GM21526 (cell line): ENCODE measurements around the gene PDXDC1.
"Not testable (repeated sequence)": the region's sequence is repeated elsewhere in the genome, so short reads cannot be mapped to it uniquely, and the experiment has no call there.

Experiments used
- ATAC-seq: cut with Tn5 transposase; IDR thresholded peaks from one replicate; pipeline ENCODE4 v1.9.1; 2021; ENCODE audit warnings: moderate library complexity; ENCODE audit not compliant: unreplicated experiment, low FRiP score

Gene PDXDC1

DNA sequence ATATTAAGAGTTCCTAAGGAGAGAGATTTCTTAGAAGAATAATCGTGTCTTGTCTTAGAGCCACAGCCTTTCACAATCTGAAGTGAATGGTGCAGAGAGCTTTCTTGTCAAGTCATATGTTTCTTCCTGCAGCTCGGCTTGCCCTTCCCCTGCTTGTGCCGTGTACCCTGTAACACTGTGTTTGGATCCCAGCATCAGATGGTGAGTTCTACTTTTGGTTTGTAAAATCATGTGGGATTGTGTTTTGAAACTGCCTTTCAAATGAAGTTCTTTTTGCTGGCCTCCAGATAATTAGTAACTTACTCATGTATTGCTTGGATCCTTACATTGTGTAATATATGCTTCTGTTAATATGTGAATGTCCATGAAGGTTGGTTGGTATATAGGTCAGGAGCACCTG is 33.8 kb downstream of the PDXDC1 start:
- not testable (repeated sequence) for ATAC-seq

GRCh38 chr16:15012941-15013340 is 38.1 kb downstream of the PDXDC1 start:
- not testable (repeated sequence) for ATAC-seq

GRCh38 chr16:15015671-15016070 is 40.8 kb downstream of the PDXDC1 start:
- ATAC-seq: not testable (repeated sequence)

- ATAC-seq: not testable (repeated sequence)
Measured at GRCh38 chr16:15016354-15016753, 41.5 kb downstream of the PDXDC1 start.

DNA sequence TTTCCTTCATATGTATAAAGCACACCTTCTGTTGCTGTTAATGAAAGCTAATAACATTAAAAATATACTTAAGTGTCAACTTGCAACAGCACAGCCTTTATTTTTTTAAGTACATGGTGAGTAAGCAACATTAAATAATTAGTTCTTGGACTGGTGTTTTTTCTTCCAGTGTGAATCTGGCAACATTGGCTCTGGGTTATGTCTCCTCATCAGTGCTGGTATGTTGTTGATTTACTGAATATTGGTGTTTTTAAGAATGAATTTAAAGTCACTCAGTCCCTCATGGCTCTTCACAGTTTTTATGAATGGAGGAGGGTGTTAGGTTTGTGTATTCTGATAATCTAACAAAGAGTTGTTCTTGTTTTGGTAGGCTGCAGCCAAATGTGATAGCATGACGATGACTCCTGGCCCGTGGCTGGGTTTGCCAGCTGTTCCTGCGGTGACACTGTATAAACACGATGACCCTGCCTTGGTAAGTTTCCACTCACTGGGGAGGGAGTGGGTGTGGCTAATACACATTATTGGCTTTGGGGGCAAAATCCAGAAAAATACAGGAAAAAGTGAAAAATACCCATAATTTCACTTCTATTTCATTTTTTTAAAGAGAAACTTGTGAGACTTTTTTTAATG is 42.2 kb downstream of the PDXDC1 start:
- ATAC-seq: not testable (repeated sequence)

DNA sequence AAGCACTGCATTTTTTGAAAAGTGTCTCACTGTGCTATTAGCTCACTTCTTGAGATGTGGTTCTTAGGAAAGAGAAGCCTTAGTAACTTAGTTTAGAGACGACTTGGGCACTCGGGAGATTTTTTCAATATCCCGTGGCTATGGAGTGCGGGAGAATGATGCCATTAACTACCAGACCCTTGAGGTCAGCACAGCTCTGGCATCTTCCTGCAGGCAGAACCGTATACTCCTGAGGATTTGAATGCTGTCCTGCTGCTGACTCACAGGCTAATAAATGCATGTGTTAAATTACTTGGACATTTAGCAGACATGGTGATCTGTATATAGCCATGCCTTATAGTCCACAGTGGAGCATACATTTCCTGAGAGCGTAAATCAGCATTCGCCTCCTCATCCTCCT is 46.6 kb downstream of the PDXDC1 start:
- ATAC-seq: not testable (repeated sequence)

GRCh38 chr16:15022194-15022593 is 47.4 kb downstream of the PDXDC1 start:
- peak; percentile 55 for ATAC-seq

DNA sequence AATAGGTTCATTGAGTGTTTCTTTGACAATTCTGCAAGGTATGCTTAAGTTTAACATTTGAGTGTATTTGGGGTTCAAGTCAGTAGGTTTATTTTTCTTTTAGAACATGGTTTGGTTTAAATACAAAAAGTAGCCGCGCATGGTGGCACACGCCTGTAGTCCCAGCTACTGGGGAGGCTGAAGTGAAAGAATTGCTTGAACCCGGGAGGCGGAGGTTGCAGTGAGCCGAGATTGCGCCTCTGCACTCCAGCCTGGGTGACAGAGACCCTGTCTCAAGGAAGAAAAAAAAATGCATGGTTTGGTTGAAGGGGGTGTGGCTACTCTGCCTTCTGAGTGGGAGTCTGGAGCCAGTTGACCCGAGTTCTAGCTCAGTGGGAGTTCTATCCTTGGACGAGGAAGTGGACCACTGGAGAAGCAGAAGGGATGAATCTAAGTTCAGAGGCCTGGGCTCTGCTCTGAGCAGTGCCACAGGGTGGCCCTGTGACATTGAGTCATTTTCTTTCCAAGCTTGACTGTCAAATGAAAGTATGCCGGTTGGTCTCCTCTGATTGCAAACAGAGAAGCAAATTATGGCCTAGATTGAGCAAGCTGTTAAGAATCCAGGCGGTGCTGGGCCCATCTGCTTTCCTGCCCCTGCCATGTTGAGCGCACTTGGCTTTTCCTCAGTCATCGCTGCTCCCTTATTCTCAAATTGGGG is 48.7 kb downstream of the PDXDC1 start:
- not testable (repeated sequence) for ATAC-seq

- ATAC-seq: not testable (repeated sequence)
Measured at GRCh38 chr16:15024858-15025199, 50.0 kb downstream of the PDXDC1 start.

DNA sequence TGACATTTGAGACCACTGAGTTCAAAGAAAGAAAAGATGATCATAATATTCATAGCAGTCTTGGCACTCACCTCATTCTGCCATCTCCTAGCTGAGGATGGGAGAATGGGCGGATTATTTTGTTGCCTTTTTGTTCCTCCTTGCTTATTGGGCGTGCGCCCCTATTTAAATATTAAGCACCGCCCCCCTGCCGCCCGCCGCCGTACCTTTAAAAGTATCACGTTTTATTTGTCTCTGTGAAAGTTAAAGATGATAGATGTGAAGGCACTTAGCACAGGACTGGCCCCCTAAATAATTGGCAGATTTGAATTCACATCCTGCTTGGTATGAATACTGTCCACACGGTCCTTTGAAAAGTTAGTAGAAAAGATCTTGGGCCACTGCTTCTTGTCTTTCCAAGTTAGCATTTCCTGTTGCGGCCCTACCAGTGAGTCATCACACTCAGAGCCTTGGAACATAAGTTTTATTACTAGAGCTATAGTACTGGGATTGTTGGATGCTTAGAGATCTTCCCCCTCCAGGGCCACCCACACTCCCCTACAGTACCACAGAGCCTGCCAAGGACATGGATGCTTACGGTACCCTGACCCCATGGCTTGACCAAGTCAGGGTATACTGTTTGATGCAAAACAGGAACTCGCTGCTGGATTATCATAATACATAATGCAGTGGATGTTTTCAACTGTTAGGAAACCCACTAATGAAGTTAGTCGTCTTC is 50.6 kb downstream of the PDXDC1 start:
- not testable (repeated sequence) for ATAC-seq

- ATAC-seq: not testable (repeated sequence)
Measured at GRCh38 chr16:15027051-15027450, 52.2 kb downstream of the PDXDC1 start.

DNA sequence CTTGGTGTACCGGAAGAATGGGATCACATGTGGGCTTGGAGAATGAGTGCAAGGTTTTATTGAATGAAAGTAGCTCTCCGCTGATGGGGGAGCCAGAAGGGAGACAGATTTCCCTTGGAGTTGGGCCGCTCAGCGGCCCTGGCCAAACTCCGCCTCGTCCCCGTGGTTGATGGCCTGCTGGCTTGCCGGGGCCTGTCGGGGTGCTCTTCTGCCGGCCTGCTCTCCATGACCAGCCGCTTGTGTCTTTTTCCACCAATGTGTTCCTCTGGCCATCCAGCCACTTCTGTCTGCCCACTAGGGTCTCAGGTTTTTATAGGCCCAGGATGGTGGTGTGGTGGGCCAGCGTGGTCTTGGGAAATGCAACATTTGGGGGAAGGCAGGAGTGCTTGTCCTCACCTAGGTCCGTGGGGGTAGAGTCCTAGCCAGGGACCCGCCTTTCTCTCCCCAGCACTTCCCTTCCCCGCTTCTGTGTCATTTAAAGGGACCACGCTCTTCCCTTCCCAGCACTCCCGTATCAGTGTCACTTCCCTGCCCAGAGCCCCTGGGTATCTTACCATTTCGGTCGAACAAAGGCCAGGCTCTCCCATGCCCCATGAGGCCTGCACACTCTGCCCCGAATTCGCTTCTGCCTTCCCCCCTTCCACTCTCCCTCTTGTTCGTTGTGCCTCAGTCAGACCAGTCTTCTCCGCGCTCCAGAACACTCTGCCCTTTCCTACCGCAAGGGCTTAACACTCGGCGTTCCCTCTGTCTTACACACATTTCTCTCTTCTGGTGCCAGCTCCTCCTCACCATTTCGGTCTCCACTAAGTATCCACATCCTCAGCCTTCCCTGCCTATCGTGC is 52.9 kb downstream of the PDXDC1 start:
- not testable (repeated sequence) for ATAC-seq

- not testable (repeated sequence) for ATAC-seq
Measured at GRCh38 chr16:15028345-15028715, 53.5 kb downstream of the PDXDC1 start.

- ATAC-seq: not testable (repeated sequence)
Measured at GRCh38 chr16:15028801-15029698, 54.2 kb downstream of the PDXDC1 start.

- ATAC-seq: not testable (repeated sequence)
Measured at GRCh38 chr16:15029749-15030148, 54.9 kb downstream of the PDXDC1 start.

DNA sequence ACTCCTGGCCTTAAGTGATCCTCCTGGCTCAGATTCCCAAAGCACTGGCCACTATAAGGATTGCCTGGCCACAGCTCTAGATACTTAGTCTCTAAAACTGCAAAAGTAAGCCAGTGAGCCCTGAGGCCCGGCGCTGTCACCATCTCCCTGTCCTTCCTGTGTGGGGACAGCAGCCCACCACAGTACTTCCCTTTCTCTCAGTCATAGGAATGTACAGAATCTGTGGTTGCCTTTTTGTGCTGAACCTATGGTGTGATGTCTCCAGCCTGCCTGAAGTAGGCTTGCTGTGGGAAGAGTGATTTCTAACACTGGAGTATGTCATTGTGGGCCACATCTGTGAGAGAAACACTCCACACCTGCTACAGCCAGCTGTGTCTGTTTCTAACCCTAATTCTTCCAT is 56.4 kb downstream of the PDXDC1 start:
- ATAC-seq: no peak

- no peak for ATAC-seq
Measured at GRCh38 chr16:15031586-15031985, 56.8 kb downstream of the PDXDC1 start.

- ATAC-seq: no peak
Measured at GRCh38 chr16:15032547-15033308, 57.9 kb downstream of the PDXDC1 start.

- no peak for ATAC-seq
Measured at GRCh38 chr16:15033309-15033707, 58.5 kb downstream of the PDXDC1 start.
